Fibroblast of lung (primary cell): Measurements from ENCODE around the gene AK9.

Experiments
- EZH2 ChIP-seq: IDR thresholded peaks from 2 replicates; pipeline ENCODE4 v1.5.1; 2012; ENCODE audit warnings: low read length, control low read depth, mild to moderate bottlenecking; ENCODE audit errors: missing control alignments
- TF ChIP-seq, protein P1 (sequence below), 2 donors: IDR thresholded peaks in 1 of 2; conservative IDR thresholded peaks in 1 of 2; 1 replicate in 1 of 2; 2 replicates in 1 of 2; pipeline ENCODE4 v1.5.1; 2011 to 2012; ENCODE audit warnings: low read length in 2 of 2, control low read depth in 1 of 2, inconsistent platforms in 1 of 2, low read depth in 1 of 2, mild to moderate bottlenecking in 1 of 2

DNA sequence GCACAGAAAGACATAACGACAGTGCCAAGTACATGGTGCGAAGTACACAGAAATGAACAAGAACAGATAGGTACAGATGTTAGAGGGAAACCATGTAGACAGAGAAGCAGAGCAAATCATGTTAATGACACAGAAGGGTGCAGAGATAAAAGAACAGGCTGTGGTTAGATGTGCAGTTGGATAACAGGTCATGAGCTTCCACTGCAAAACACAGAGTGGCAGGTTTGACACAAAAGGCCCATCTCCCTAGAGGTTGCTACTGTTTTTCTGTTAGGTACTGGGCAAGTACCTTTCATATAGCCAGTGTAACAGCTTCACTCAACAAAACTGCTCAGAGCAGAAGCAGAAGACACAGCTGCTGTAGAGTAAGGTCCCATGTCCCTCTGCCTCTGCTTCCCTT, 84.6 kb downstream of the AK9 start:
- TF ChIP-seq, protein P1, sequence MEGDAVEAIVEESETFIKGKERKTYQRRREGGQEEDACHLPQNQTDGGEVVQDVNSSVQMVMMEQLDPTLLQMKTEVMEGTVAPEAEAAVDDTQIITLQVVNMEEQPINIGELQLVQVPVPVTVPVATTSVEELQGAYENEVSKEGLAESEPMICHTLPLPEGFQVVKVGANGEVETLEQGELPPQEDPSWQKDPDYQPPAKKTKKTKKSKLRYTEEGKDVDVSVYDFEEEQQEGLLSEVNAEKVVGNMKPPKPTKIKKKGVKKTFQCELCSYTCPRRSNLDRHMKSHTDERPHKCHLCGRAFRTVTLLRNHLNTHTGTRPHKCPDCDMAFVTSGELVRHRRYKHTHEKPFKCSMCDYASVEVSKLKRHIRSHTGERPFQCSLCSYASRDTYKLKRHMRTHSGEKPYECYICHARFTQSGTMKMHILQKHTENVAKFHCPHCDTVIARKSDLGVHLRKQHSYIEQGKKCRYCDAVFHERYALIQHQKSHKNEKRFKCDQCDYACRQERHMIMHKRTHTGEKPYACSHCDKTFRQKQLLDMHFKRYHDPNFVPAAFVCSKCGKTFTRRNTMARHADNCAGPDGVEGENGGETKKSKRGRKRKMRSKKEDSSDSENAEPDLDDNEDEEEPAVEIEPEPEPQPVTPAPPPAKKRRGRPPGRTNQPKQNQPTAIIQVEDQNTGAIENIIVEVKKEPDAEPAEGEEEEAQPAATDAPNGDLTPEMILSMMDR (conservative IDR thresholded peaks at IDR 0.05 in 1 of 2, IDR thresholded peaks at IDR 0.05 in 1 of 2; ENCODE audit: low read depth in 1 of 2, low read length in 2 of 2) = no peak
- TF ChIP-seq EZH2 = no peak
